GM20000 (cell line): Measurements from ENCODE around the gene STAMBPL1.

Source experiments
- DNase-seq: peaks from one replicate; pipeline ENCODE4 v3.0.0; 2012; ENCODE audit warnings: low spot score
- TF ChIP-seq, protein P1 (sequence below): IDR thresholded peaks from 2 replicates; pipeline ENCODE4 v1.5.1; 2012; ENCODE audit warnings: mild to moderate bottlenecking, control low read depth; ENCODE audit errors: extremely low read depth, missing control alignments

Gene STAMBPL1

DNA sequence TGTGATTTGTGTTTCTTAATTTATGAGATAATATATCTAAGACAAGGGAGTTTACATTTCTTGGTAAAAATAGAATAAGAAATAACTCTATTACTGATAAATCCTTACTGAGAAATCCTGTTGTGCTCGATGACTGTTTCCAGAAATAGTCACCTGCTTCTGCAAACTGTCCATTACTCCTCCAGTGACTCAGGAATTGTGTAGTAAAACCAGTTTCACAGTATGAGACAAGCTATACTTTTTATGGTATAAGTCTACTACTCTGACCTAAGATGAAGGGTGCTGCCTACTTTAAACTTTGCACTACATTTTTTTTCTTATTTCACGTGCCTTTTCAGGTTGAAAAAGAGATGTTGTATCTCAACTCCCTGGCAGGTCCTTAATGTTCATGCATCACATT is 21.6 kb upstream of the STAMBPL1 start:
- TF ChIP-seq, protein P1, sequence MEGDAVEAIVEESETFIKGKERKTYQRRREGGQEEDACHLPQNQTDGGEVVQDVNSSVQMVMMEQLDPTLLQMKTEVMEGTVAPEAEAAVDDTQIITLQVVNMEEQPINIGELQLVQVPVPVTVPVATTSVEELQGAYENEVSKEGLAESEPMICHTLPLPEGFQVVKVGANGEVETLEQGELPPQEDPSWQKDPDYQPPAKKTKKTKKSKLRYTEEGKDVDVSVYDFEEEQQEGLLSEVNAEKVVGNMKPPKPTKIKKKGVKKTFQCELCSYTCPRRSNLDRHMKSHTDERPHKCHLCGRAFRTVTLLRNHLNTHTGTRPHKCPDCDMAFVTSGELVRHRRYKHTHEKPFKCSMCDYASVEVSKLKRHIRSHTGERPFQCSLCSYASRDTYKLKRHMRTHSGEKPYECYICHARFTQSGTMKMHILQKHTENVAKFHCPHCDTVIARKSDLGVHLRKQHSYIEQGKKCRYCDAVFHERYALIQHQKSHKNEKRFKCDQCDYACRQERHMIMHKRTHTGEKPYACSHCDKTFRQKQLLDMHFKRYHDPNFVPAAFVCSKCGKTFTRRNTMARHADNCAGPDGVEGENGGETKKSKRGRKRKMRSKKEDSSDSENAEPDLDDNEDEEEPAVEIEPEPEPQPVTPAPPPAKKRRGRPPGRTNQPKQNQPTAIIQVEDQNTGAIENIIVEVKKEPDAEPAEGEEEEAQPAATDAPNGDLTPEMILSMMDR, result no peak
- DNase-seq, result no peak

DNA sequence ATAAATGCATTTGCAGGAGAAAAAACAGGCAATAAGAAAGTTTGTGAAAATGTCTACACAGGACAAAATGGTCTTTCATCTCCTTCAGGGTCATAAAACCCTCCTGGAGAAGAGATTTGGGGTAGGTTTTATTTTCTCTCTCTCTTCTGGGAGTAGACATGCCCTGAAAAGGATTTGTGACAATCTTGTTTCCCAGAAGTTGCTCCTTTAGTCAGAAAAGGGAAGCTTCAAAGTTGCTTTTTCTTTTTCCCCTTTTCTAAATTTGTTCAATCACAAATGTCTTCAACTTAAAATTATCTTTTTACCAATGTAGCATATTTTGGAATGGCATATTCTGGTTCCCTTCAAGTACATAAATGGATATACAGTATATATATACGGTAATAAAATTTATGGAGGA is 19.0 kb upstream of the STAMBPL1 start:
- TF ChIP-seq, protein P1, result no peak
- no peak for DNase-seq

DNA sequence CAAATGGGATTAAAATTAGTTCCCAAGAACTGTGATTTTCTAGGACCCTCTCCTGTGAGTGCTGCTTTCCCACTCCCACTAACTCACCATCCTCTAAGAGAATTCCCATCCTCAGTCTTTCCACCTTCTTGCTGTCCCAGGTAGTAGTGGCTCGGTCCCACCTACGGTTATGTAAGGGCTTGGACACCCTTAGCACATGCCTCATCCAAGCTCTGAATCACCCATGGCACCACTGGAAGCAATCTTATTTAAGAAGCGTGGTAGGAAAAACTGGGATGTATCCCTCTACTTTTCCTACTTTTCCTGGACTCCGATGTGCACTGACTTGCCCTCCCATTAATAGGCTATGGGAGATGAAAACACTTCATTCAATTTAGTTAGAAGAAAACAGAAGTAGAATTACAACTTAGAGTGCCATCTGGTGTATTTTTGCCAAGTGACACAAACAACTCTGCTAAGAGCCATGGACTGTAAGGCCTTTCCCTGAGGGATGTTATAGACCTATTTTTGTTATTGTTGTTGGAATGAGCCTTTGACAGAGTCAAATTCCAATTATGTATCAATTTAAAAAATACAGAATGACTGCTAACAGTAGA is 14.7 kb upstream of the STAMBPL1 start:
- DNase-seq, result no peak
- TF ChIP-seq, protein P1, result peak; percentile 7

DNA sequence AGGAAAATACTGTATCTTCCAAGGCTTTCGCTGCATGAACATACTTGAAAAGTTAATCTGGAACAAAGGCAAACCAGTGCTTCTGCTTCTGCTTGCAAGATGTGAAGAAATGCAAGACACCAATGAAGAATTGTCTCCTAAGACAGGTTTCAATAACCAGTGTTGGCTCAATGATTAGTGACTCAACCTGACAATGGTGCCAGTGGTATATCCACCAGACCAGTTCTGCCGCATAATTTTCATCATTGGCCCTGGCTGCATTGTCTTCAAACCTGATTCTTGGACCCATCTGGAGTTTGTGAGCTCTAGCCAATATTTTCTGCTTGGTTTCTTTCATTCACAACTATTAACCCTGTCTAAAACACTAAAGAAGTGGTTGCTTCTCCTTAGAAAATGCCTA is 13.6 kb upstream of the STAMBPL1 start:
- DNase-seq, result no peak
- TF ChIP-seq, protein P1, result no peak

DNA sequence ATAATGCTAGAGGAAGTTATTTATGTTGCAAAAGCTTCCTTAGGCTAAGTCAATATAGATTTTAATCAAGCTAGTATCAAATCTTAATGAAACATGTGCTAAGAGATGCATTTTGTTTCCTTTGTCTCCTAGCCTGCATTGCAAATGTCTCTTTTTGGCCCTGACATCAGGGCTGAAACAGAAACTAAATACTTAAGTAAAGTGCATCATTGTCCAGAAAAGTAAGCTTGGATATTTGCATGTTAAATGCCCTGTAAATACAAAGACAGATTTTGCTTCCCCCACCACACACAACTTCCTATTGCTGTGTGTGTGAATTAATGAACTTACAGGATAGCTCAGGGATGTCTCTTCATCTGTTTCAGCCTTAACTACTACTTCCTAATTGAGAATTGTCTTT is 10.0 kb upstream of the STAMBPL1 start:
- TF ChIP-seq, protein P1, result no peak
- peak; percentile 20 for DNase-seq

DNA sequence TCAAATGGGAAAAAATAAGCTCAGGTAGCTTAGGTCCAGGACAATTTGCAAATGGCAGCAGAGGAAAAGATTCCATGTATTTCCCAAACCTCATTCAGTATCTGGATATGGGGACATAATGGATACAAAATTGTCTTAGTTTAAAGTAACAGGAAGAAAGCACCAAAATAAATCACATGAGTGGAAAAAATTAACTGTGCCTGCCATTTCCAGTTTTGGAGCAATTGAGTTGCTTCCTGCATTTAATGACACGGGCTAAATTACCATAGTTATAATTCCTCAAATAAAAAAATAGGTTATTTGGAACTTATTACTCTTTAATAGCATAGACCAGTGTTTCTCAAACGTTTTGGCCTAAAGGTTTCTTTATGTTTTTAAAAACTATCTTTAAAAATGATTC is 6.3 kb upstream of the STAMBPL1 start:
- no peak for DNase-seq
- TF ChIP-seq, protein P1, result no peak

DNA sequence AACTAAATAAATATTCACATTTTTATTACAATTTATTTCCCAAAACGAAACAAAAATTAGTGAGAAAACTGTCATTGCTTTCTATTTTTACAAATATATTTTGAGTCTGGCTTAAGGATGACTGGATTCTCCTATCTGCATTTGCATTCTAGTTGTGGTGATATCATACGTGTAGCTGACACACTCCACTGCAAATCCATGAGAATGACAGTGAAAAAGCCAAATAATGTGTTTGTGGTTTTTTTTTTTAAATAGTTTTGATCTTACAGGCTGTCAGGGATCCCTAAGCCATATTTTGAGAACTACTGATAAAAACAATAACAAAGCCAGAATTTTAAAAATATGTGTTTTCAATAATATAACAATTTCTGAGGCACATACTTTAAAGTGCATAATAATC is 5.8 kb upstream of the STAMBPL1 start:
- no peak for DNase-seq

More for the DNA sequence above, 5.8 kb upstream of the STAMBPL1 start:
- TF ChIP-seq, protein P1, result no peak
